HepG2 (cell line): ENCODE data around the gene JPT1. TPM values are rescaled to one million over a fixed set of nuclear protein-coding genes. Genes with fewer than 3 reads are reported as not detected.

Experiments
- ARHGAP35 ChIP-seq: sonication (generic); formaldehyde crosslinking; IDR thresholded peaks from 2 replicates; pipeline ENCODE4 v1.9.0; 2022; ENCODE audit warnings: mild to moderate bottlenecking, inconsistent platforms, moderate library complexity, missing genetic modification reagents, borderline replicate concordance
- FOXM1 ChIP-seq: sonication (generic); formaldehyde crosslinking; IDR thresholded peaks from 2 replicates; pipeline ENCODE4 v1.5.0; 2020; ENCODE audit warnings: missing genetic modification reagents
- IRX3 ChIP-seq: sonication (generic); formaldehyde crosslinking; IDR thresholded peaks from 2 replicates; pipeline ENCODE4 v1.8.1; 2023; ENCODE audit warnings: mild to moderate bottlenecking, low read depth, missing genetic modification reagents, borderline replicate concordance
- MIXL1 ChIP-seq: IDR thresholded peaks from 2 replicates; pipeline ENCODE4 v1.6.1; 2016
- POLR2AphosphoS2 ChIP-seq: IDR thresholded peaks from 2 replicates; pipeline ENCODE4 v1.6.1; 2011; ENCODE audit warnings: low read depth, low read length, improper control_type of control experiment
- REPIN1 ChIP-seq: sonication (generic); formaldehyde crosslinking; IDR thresholded peaks from 2 replicates; pipeline ENCODE4 v1.8.0; 2022; ENCODE audit warnings: missing genetic modification reagents, low read depth, mild to moderate bottlenecking, borderline replicate concordance
- SALL2 ChIP-seq: sonication (generic); formaldehyde crosslinking; IDR thresholded peaks from 2 replicates; pipeline ENCODE4 v1.8.1; 2023; ENCODE audit warnings: mild to moderate bottlenecking, missing genetic modification reagents, inconsistent platforms
- TP53 ChIP-seq: sonication (generic); formaldehyde crosslinking; conservative IDR thresholded peaks from 2 replicates; pipeline ENCODE4 v1.4.0; 2020; ENCODE audit warnings: missing genetic modification reagents
- WIZ ChIP-seq: sonication (generic); formaldehyde crosslinking; IDR thresholded peaks from 2 replicates; pipeline ENCODE4 v1.5.1; 2020; ENCODE audit warnings: mild to moderate bottlenecking, missing genetic modification reagents
- ZFP36 ChIP-seq: fragments of 150-350 bp; IDR thresholded peaks from 2 replicates; pipeline ENCODE4 v1.6.1; 2018; ENCODE audit warnings: borderline replicate concordance, low read length, low read depth; ENCODE audit not compliant: partially characterized antibody
- ZFP41 ChIP-seq: sonication (generic); formaldehyde crosslinking; IDR thresholded peaks from 2 replicates; pipeline ENCODE4 v1.4.0; 2020; ENCODE audit warnings: mild to moderate bottlenecking, missing genetic modification reagents, borderline replicate concordance
- ZNF333 ChIP-seq: sonication (generic); formaldehyde crosslinking; IDR thresholded peaks from 2 replicates; pipeline ENCODE4 v1.4.0; 2020; ENCODE audit warnings: mild to moderate bottlenecking, missing genetic modification reagents, borderline replicate concordance
- ZNF570 ChIP-seq: sonication (generic); formaldehyde crosslinking; IDR thresholded peaks from 2 replicates; pipeline ENCODE4 v1.4.0; 2020; ENCODE audit warnings: mild to moderate bottlenecking, missing genetic modification reagents, borderline replicate concordance
- polyA plus RNA-seq, 8 experiments: library from polyadenylated mRNA; depleted of rRNA in 3 of 8; stranded (reverse) in 7 of 8; unstranded in 1 of 8; fragments of >200 nt; fragmentation: Illumina TruSeq in 4 of 8; extraction: Trizol in 4 of 8; gene quantifications; 2 replicates each; pipeline versions ENCODE4 v1.2.1 to v1.2.3, GENCODE V29; 2011 to 2016; ENCODE audit warnings: low read depth in 4 of 8, missing spikeins in 1 of 8, mixed read lengths in 1 of 8; ENCODE audit not compliant: insufficient read depth in 1 of 8
- total RNA-seq, 5 experiments: library from RNA; depleted of rRNA; stranded (reverse); fragments of >200 nt; fragmentation: Illumina TruSeq; extraction: Trizol; gene quantifications; 2 replicates each; pipeline ENCODE4 v1.2.3, GENCODE V29; 2016; ENCODE audit warnings: low read depth in 1 of 5
- TF ChIP-seq, protein P1 (sequence below): IDR thresholded peaks from 2 replicates; pipeline ENCODE4 v1.6.1; 2012; ENCODE audit warnings: low read length, improper control_type of control experiment
- TF ChIP-seq, protein P2 (sequence below): IDR thresholded peaks from 2 replicates; pipeline ENCODE4 v1.6.1; 2018; ENCODE audit warnings: missing genetic modification reagents
- TF ChIP-seq, protein P3 (sequence below): sonication (generic); formaldehyde crosslinking; IDR thresholded peaks from 2 replicates; pipeline ENCODE4 v1.5.0; 2020; ENCODE audit warnings: mild to moderate bottlenecking, missing genetic modification reagents, borderline replicate concordance
- TF ChIP-seq, protein P4 (sequence below): sonication (generic); formaldehyde crosslinking; IDR thresholded peaks from 2 replicates; pipeline ENCODE4 v1.8.0; 2022; ENCODE audit warnings: mild to moderate bottlenecking, missing genetic modification reagents, moderate library complexity
- TF ChIP-seq, protein P5 (sequence below): sonication (generic); formaldehyde crosslinking; conservative IDR thresholded peaks from 2 replicates; pipeline ENCODE4 v1.8.1; 2023; ENCODE audit warnings: missing genetic modification reagents

Gene JPT1
- total and polyA plus RNA-seq, 2 of the 13 experiments (the other 11 are each of a cell fraction or from before 2014, with no cell fraction given): 43.3 to 256 TPM

DNA sequence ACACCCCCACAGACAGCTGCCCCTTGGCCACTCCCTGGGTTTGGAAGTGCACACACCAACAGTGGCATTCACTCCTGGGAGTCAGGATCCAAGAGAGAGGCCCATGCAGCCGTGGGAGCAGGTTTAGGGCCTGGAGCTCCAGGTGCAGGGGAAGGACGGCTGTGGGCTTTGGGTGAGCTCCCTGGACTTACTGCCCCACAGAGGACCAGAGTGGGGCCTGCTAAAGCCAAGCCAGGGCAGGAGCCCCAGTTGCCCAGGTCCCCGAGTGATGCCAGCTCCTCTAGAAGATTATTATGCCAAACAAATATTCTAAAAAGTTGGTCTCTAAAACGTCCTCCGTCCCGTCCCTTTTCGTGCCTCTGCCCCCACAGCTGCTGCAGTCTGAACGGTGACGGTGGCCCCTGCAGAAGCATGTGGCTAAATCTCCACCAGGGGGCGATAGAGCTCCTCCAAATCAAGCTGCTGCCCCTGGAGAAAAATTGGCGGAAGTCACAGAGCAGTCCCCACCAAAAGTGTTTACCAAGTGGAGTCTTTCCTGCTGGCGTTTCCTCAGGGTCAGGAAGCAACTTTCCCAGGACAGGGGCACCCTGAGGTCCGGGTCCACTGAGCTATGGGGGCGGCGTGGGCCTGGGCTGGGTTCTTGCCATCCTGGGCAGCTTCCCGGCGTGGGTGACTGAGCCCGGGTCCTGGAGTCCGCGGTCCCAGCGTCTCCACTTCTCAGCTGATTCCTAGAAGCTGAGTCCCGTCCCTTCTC lies 40.3 kb downstream of the JPT1 start (continued):
- TF ChIP-seq, protein P1, sequence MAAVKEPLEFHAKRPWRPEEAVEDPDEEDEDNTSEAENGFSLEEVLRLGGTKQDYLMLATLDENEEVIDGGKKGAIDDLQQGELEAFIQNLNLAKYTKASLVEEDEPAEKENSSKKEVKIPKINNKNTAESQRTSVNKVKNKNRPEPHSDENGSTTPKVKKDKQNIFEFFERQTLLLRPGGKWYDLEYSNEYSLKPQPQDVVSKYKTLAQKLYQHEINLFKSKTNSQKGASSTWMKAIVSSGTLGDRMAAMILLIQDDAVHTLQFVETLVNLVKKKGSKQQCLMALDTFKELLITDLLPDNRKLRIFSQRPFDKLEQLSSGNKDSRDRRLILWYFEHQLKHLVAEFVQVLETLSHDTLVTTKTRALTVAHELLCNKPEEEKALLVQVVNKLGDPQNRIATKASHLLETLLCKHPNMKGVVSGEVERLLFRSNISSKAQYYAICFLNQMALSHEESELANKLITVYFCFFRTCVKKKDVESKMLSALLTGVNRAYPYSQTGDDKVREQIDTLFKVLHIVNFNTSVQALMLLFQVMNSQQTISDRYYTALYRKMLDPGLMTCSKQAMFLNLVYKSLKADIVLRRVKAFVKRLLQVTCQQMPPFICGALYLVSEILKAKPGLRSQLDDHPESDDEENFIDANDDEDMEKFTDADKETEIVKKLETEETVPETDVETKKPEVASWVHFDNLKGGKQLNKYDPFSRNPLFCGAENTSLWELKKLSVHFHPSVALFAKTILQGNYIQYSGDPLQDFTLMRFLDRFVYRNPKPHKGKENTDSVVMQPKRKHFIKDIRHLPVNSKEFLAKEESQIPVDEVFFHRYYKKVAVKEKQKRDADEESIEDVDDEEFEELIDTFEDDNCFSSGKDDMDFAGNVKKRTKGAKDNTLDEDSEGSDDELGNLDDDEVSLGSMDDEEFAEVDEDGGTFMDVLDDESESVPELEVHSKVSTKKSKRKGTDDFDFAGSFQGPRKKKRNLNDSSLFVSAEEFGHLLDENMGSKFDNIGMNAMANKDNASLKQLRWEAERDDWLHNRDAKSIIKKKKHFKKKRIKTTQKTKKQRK: no peak
- TF ChIP-seq, protein P2, sequence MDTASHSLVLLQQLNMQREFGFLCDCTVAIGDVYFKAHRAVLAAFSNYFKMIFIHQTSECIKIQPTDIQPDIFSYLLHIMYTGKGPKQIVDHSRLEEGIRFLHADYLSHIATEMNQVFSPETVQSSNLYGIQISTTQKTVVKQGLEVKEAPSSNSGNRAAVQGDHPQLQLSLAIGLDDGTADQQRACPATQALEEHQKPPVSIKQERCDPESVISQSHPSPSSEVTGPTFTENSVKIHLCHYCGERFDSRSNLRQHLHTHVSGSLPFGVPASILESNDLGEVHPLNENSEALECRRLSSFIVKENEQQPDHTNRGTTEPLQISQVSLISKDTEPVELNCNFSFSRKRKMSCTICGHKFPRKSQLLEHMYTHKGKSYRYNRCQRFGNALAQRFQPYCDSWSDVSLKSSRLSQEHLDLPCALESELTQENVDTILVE (CRISPR knock-in tag): peak; percentile 44; the same call in 1 of the 2 replicates
- TF ChIP-seq ZNF570 (CRISPR knock-in tag): no peak
- TF ChIP-seq WIZ: 0 out of 2 replicates have a peak, but pooled peaks have one; percentile 22
- TF ChIP-seq MIXL1 (CRISPR knock-in tag): peak; percentile 82
- no peak for TF ChIP-seq IRX3 (CRISPR knock-in tag)
- no peak for TF ChIP-seq TP53
- no peak for TF ChIP-seq ARHGAP35
- TF ChIP-seq, protein P3, sequence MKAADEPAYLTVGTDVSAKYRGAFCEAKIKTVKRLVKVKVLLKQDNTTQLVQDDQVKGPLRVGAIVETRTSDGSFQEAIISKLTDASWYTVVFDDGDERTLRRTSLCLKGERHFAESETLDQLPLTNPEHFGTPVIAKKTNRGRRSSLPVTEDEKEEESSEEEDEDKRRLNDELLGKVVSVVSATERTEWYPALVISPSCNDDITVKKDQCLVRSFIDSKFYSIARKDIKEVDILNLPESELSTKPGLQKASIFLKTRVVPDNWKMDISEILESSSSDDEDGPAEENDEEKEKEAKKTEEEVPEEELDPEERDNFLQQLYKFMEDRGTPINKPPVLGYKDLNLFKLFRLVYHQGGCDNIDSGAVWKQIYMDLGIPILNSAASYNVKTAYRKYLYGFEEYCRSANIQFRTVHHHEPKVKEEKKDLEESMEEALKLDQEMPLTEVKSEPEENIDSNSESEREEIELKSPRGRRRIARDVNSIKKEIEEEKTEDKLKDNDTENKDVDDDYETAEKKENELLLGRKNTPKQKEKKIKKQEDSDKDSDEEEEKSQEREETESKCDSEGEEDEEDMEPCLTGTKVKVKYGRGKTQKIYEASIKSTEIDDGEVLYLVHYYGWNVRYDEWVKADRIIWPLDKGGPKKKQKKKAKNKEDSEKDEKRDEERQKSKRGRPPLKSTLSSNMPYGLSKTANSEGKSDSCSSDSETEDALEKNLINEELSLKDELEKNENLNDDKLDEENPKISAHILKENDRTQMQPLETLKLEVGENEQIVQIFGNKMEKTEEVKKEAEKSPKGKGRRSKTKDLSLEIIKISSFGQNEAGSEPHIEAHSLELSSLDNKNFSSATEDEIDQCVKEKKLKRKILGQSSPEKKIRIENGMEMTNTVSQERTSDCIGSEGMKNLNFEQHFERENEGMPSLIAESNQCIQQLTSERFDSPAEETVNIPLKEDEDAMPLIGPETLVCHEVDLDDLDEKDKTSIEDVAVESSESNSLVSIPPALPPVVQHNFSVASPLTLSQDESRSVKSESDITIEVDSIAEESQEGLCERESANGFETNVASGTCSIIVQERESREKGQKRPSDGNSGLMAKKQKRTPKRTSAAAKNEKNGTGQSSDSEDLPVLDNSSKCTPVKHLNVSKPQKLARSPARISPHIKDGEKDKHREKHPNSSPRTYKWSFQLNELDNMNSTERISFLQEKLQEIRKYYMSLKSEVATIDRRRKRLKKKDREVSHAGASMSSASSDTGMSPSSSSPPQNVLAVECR (CRISPR knock-in tag): peak; percentile 59; the same call in 1 of the 2 replicates
- no peak for TF ChIP-seq POLR2AphosphoS2
- TF ChIP-seq FOXM1 (CRISPR knock-in tag): no peak
- TF ChIP-seq, protein P4, sequence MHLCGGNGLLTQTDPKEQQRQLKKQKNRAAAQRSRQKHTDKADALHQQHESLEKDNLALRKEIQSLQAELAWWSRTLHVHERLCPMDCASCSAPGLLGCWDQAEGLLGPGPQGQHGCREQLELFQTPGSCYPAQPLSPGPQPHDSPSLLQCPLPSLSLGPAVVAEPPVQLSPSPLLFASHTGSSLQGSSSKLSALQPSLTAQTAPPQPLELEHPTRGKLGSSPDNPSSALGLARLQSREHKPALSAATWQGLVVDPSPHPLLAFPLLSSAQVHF (CRISPR knock-in tag): no peak
- TF ChIP-seq ZNF333 (CRISPR knock-in tag): 0 out of 2 replicates have a peak, but pooled peaks have one; percentile 61
- TF ChIP-seq, protein P5, sequence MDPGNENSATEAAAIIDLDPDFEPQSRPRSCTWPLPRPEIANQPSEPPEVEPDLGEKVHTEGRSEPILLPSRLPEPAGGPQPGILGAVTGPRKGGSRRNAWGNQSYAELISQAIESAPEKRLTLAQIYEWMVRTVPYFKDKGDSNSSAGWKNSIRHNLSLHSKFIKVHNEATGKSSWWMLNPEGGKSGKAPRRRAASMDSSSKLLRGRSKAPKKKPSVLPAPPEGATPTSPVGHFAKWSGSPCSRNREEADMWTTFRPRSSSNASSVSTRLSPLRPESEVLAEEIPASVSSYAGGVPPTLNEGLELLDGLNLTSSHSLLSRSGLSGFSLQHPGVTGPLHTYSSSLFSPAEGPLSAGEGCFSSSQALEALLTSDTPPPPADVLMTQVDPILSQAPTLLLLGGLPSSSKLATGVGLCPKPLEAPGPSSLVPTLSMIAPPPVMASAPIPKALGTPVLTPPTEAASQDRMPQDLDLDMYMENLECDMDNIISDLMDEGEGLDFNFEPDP: no peak
- TF ChIP-seq SALL2 (CRISPR knock-in tag): no peak
- TF ChIP-seq ZFP36: no peak
- no peak for TF ChIP-seq ZFP41
- peak; percentile 64; the same call in 1 of the 2 replicates for TF ChIP-seq REPIN1 (CRISPR knock-in tag)
